ENCODE data around the gene PLA2G2C.

The PLA2G2C gene

GRCh38 chr1:20148571-20149500 lies 37.5 kb downstream of the PLA2G2C start:
- TF ChIP-seq CTCF (IDR thresholded peaks at IDR 0.05; ENCODE audit: borderline replicate concordance, insufficient read depth, low read depth, low read length): no peak
- H3K4me3 ChIP-seq (ENCODE audit: low read depth, low read length): no peak overlapping the region

- TF ChIP-seq CTCF (IDR thresholded peaks at IDR 0.05; ENCODE audit: borderline replicate concordance, insufficient read depth, low read depth, low read length): no peak
- no peak overlapping the region for H3K4me3 ChIP-seq (ENCODE audit: low read depth, low read length)
Observed at GRCh38 chr1:20147846-20148570, 38.3 kb downstream of the PLA2G2C start.

- no peak for TF ChIP-seq CTCF (IDR thresholded peaks at IDR 0.05; ENCODE audit: borderline replicate concordance, insufficient read depth, low read depth, low read length)
- H3K4me3 ChIP-seq (ENCODE audit: low read depth, low read length): no peak overlapping the region
Observed at GRCh38 chr1:20143734-20144565, 42.4 kb downstream of the PLA2G2C start.

- no peak overlapping the region for H3K4me3 ChIP-seq (ENCODE audit: low read depth, low read length)
- TF ChIP-seq CTCF (IDR thresholded peaks at IDR 0.05; ENCODE audit: borderline replicate concordance, insufficient read depth, low read depth, low read length): no peak
Observed at GRCh38 chr1:20143318-20143717, 43.0 kb downstream of the PLA2G2C start.

GRCh38 chr1:20142001-20142710 lies 44.2 kb downstream of the PLA2G2C start:
- no peak for TF ChIP-seq CTCF (IDR thresholded peaks at IDR 0.05; ENCODE audit: borderline replicate concordance, insufficient read depth, low read depth, low read length)

GRCh38 chr1:20141466-20141865 lies 44.9 kb downstream of the PLA2G2C start:
- H3K4me3 ChIP-seq (ENCODE audit: low read depth, low read length): no peak overlapping the region
- TF ChIP-seq CTCF (IDR thresholded peaks at IDR 0.05; ENCODE audit: borderline replicate concordance, insufficient read depth, low read depth, low read length): no peak

More at GRCh38 chr1:20142001-20142710, 44.2 kb downstream of the PLA2G2C start:
- no peak overlapping the region for H3K4me3 ChIP-seq (ENCODE audit: low read depth, low read length)
